Small intestine (tissue), 7 donors: ENCODE data around the gene UVRAG. TPM values are rescaled to one million over a fixed set of nuclear protein-coding genes. Genes with fewer than 3 reads are reported as not detected.

Source experiments
- DNase-seq, 2 donors: peaks; one replicate each; pipeline versions ENCODE4 v3.0.0 to v3.0.0-alpha.2; 2013
- FAIRE-seq: peaks from 2 replicates; lab custom pipeline; 2012; peaks lifted over from hg19 to GRCh38; lab: Jason Lieb, UNC
- H3K27ac ChIP-seq, 3 donors: one replicate each; pipeline ENCODE4 v1.5.1; 2013; ENCODE audit warnings: low read length in 2 of 3, mild to moderate bottlenecking in 2 of 3, control low read depth in 1 of 3, inconsistent platforms in 1 of 3, low read depth in 1 of 3, moderate library complexity in 1 of 3
- H3K27me3 ChIP-seq, 3 donors: one replicate each; pipeline ENCODE4 v1.6.1; 2013; ENCODE audit warnings: low read length in 3 of 3, inconsistent platforms in 1 of 3; ENCODE audit not compliant: control insufficient read depth in 3 of 3, insufficient read depth in 3 of 3
- H3K36me3 ChIP-seq, 3 donors: one replicate each; pipeline ENCODE4 v1.6.1; 2013; ENCODE audit warnings: low read length in 3 of 3, inconsistent platforms in 1 of 3, low read depth in 1 of 3, mild to moderate bottlenecking in 1 of 3, moderate library complexity in 1 of 3; ENCODE audit not compliant: control insufficient read depth in 3 of 3, insufficient read depth in 2 of 3
- H3K4me1 ChIP-seq, 3 donors: one replicate each; pipeline ENCODE4 v1.6.1; 2013; ENCODE audit warnings: low read length in 2 of 3, inconsistent platforms in 1 of 3, low read depth in 1 of 3, mild to moderate bottlenecking in 1 of 3, moderate library complexity in 1 of 3; ENCODE audit not compliant: control insufficient read depth in 3 of 3, insufficient read depth in 2 of 3
- H3K4me3 ChIP-seq, 3 donors: one replicate each; pipeline ENCODE4 v1.5.1; 2013; ENCODE audit warnings: low read length in 3 of 3, control low read depth in 1 of 3, inconsistent platforms in 1 of 3, low read depth in 1 of 3, mild to moderate bottlenecking in 1 of 3, moderate library complexity in 1 of 3
- H3K9me3 ChIP-seq, 2 donors: one replicate each; pipeline ENCODE4 v1.6.1; 2013; ENCODE audit warnings: low read depth in 1 of 2, low read length in 1 of 2; ENCODE audit not compliant: control insufficient read depth in 2 of 2, insufficient read depth in 1 of 2
- WGBS, 3 donors: extraction: QIAGEN DNeasy Blood & Tissue Kit; methylation state at CpG; one replicate each; pipeline ENCODE4 v1.1.7; 2013; 5-methylcytosine and 5-hydroxymethylcytosine counted together
- polyA plus RNA-seq, 4 donors: library from polyadenylated mRNA; stranded (reverse) in 3 of 4; unstranded in 1 of 4; fragments of 200-250 nt in 3 of 4; fragments of 120-200 nt in 1 of 4; gene quantifications; one replicate each; pipeline versions ENCODE4 v1.2.1 to v1.2.3, GENCODE V29; 2013
- donor health status: healthy with polysubstance abuse.
- donor health status: control.
- donor health status: control.
- donor health status: Bipolar disorder and iron deficiency.
- donor health status: healthy.

UVRAG gene
- polyA plus RNA-seq, 4 donors = 5.4 to 13.2 (median 7.1) TPM

GRCh38 chr11:75770102-75770501 lies 44.9 kb upstream of the UVRAG start:
- Histone ChIP-seq H3K4me3 (peak overlapping the region in 1 of 3 donors; percentile 80), H3K9me3 (no peaks in the 10 kb centered on the region), H3K4me1 (peaks cover 0 to 9% (median 0%) of the 10 kb centered on the region in 3 donors), H3K27me3 (peaks cover 0 to 16% (median 1%) of the 10 kb centered on the region in 3 donors), H3K27ac (no peak overlapping the region), H3K36me3 (peaks cover 0 to 28% (median 0%) of the 10 kb centered on the region in 3 donors)
- FAIRE-seq (no peak), DNase-seq (no peak)
- WGBS, 3 donors = 82 to 87% (median 83%) methylated on average over 5 of the region's 5 CpGs

GRCh38 chr11:75771646-75772410 lies 43.2 kb upstream of the UVRAG start:
- Histone ChIP-seq H3K27ac (no peak overlapping the region), H3K27me3 (peaks cover 0 to 16% (median 1%) of the 10 kb centered on the region in 3 donors), H3K36me3 (peaks cover 0 to 44% (median 0%) of the 10 kb centered on the region in 3 donors), H3K4me1 (peaks cover 0 to 9% (median 0%) of the 10 kb centered on the region in 3 donors), H3K9me3 (no peaks in the 10 kb centered on the region), H3K4me3 (no peak overlapping the region)
- FAIRE-seq = no peak
- WGBS, 3 donors = 78 to 81% (median 81%) methylated on average over 6 of the region's 6 CpGs
- DNase-seq = peak in 1 of 2 donors; percentile 45

GRCh38 chr11:75773595-75774353 lies 41.2 kb upstream of the UVRAG start:
- no peak overlapping the region for H3K4me3 ChIP-seq
- H3K9me3 ChIP-seq = no peaks in the 10 kb centered on the region
- H3K36me3 ChIP-seq = peaks cover 0 to 58% (median 0%) of the 10 kb centered on the region in 3 donors
- FAIRE-seq (no peak), DNase-seq (no peak)
- 72 to 73% (median 72%) methylated on average over 5 of the region's 5 CpGs for WGBS, 3 donors
- no peak overlapping the region for H3K27ac ChIP-seq
- H3K4me1 ChIP-seq = peaks cover 0 to 3% (median 0%) of the 10 kb centered on the region in 3 donors
- peaks cover 0 to 5% (median 1%) of the 10 kb centered on the region in 3 donors for H3K27me3 ChIP-seq

- 94 to 100% (median 98%) methylated on average over 3 of the region's 3 CpGs for WGBS, 3 donors
- Histone ChIP-seq H3K27ac (no peak overlapping the region), H3K9me3 (no peaks in the 10 kb centered on the region), H3K4me1 (no peaks in the 10 kb centered on the region), H3K4me3 (no peak overlapping the region), H3K36me3 (peaks cover 0 to 70% (median 0%) of the 10 kb centered on the region in 3 donors), H3K27me3 (peaks cover 0 to 1% (median 0%) of the 10 kb centered on the region in 3 donors)
- FAIRE-seq (no peak), DNase-seq (no peak)
Measured at GRCh38 chr11:75775056-75775455, 40.0 kb upstream of the UVRAG start.

- 94 to 96% (median 94%) methylated on average over 4 of the region's 4 CpGs for WGBS, 3 donors
- Histone ChIP-seq H3K27me3 (no peaks in the 10 kb centered on the region), H3K9me3 (no peaks in the 10 kb centered on the region), H3K36me3 (peaks cover 0 to 85% (median 0%) of the 10 kb centered on the region in 3 donors), H3K4me3 (no peak overlapping the region), H3K4me1 (no peaks in the 10 kb centered on the region), H3K27ac (no peak overlapping the region)
- FAIRE-seq (no peak), DNase-seq (no peak)
Measured at GRCh38 chr11:75776546-75776945, 38.5 kb upstream of the UVRAG start.

- Histone ChIP-seq H3K27ac (no peak overlapping the region), H3K4me3 (no peak overlapping the region)
Measured at GRCh38 chr11:75777461-75778110, 37.4 kb upstream of the UVRAG start.

GRCh38 chr11:75778962-75779361 lies 36.0 kb upstream of the UVRAG start:
- 87 to 93% (median 91%) methylated on average over 5 of the region's 5 CpGs for whole genome bisulfite sequencing, 3 donors
- Histone ChIP-seq H3K4me1 (peaks cover 0 to 14% (median 0%) of the 10 kb centered on the region in 3 donors), H3K9me3 (no peaks in the 10 kb centered on the region), H3K4me3 (no peak overlapping the region), H3K27me3 (no peaks in the 10 kb centered on the region), H3K27ac (no peak overlapping the region), H3K36me3 (peaks cover 0 to 78% (median 0%) of the 10 kb centered on the region in 3 donors)
- DNase-seq (no peak), FAIRE-seq (no peak)

More at GRCh38 chr11:75777461-75778110, 37.4 kb upstream of the UVRAG start:
- Histone ChIP-seq H3K9me3 (no peaks in the 10 kb centered on the region), H3K4me1 (peaks cover 0 to under 1% (median 0%) of the 10 kb centered on the region in 3 donors), H3K36me3 (peaks cover 0 to 87% (median 0%) of the 10 kb centered on the region in 3 donors), H3K27me3 (no peaks in the 10 kb centered on the region)
- FAIRE-seq (no peak), DNase-seq (no peak)
- 90 to 92% (median 90%) methylated on average over 13 of the region's 13 CpGs for WGBS, 3 donors

- Histone ChIP-seq H3K4me3 (no peak overlapping the region), H3K36me3 (peaks cover 0 to 79% (median 0%) of the 10 kb centered on the region in 3 donors), H3K4me1 (peaks cover 0 to 24% (median 0%) of the 10 kb centered on the region in 3 donors), H3K9me3 (no peaks in the 10 kb centered on the region), H3K27me3 (no peaks in the 10 kb centered on the region), H3K27ac (no peak overlapping the region)
- WGBS, 3 donors = 55 to 77% (median 72%) methylated on average over 2 of the region's 2 CpGs
- no peak for DNase-seq
- no peak for FAIRE-seq
Measured at GRCh38 chr11:75779960-75780359, 35.0 kb upstream of the UVRAG start.
